ENCODE results near the gene ALG10B.
"Not testable (repeated sequence)": the region's sequence is repeated elsewhere in the genome, so short reads cannot be mapped to it uniquely, and the experiment has no call there.

- TF ChIP-seq EZH2phosphoT487 (IDR thresholded peaks at IDR 0.05; ENCODE audit: insufficient read depth, low read depth); EZH2 (IDR thresholded peaks at IDR 0.05; ENCODE audit: insufficient read depth, poor library complexity, severe bottlenecking): not testable (repeated sequence)
These were observed 13.6 kb upstream of the ALG10B start for GRCh38 chr12:38302972-38303371.
